DMS153 treated with DMSO at 0.1 percent for 48 hours (cell line): ENCODE results near the gene RASGRP1.

Experiments used
- DNase-seq: peaks from one replicate; lab custom pipeline; 2025; ENCODE audit not compliant: unreplicated experiment; lab: John Stamatoyannopoulos, UW

RASGRP1 gene

GRCh38 chr15:38576261-38576660 is 11.6 kb upstream of the RASGRP1 start:
- no peak for DNase-seq

- no peak for DNase-seq
Measured at GRCh38 chr15:38565287-38565670, 665 bp upstream of the RASGRP1 start.

- no peak for DNase-seq
Measured at GRCh38 chr15:38563723-38564519, 693 bp downstream of the RASGRP1 start.

- DNase-seq, result no peak
Measured at GRCh38 chr15:38562278-38562677, 2.3 kb downstream of the RASGRP1 start.

- DNase-seq, result no peak
Measured at GRCh38 chr15:38560456-38560926, 4.1 kb downstream of the RASGRP1 start.

GRCh38 chr15:38559636-38560307 is 4.8 kb downstream of the RASGRP1 start:
- DNase-seq, result no peak

GRCh38 chr15:38559131-38559530 is 5.5 kb downstream of the RASGRP1 start:
- no peak for DNase-seq

GRCh38 chr15:38558372-38559059 is 6.1 kb downstream of the RASGRP1 start:
- DNase-seq, result no peak

- no peak for DNase-seq
Measured at GRCh38 chr15:38557921-38558320, 6.7 kb downstream of the RASGRP1 start.

- DNase-seq, result no peak
Measured at GRCh38 chr15:38555686-38556334, 8.8 kb downstream of the RASGRP1 start.

GRCh38 chr15:38554354-38554753 is 10.3 kb downstream of the RASGRP1 start:
- no peak for DNase-seq

- DNase-seq, result no peak
Measured at GRCh38 chr15:38553071-38553470, 11.5 kb downstream of the RASGRP1 start.

GRCh38 chr15:38551720-38552648 is 12.6 kb downstream of the RASGRP1 start:
- DNase-seq, result no peak

GRCh38 chr15:38549222-38549621 is 15.4 kb downstream of the RASGRP1 start:
- DNase-seq, result no peak

GRCh38 chr15:38547255-38547997 is 17.2 kb downstream of the RASGRP1 start:
- DNase-seq, result no peak

- DNase-seq, result no peak
Measured at GRCh38 chr15:38545179-38545578, 19.4 kb downstream of the RASGRP1 start.

GRCh38 chr15:38541026-38541425 is 23.6 kb downstream of the RASGRP1 start:
- no peak for DNase-seq

- DNase-seq, result no peak
Measured at GRCh38 chr15:38540510-38540909, 24.1 kb downstream of the RASGRP1 start.

GRCh38 chr15:38539008-38539343 is 25.6 kb downstream of the RASGRP1 start:
- no peak for DNase-seq
